BJ (cell line): Measurements from ENCODE around the gene RCAN2. TPM values are rescaled to one million over a fixed set of nuclear protein-coding genes. Genes with fewer than 3 reads are reported as not detected.

Source experiments
- CTCF ChIA-PET: fragments of 350-600 bp; formaldehyde crosslinking; extraction: SDS; loops from one replicate; lab custom pipeline; 2021; ENCODE audit warnings: antibody characterized with exemption, inconsistent platforms; lab: Yijun Ruan, JAX
- POLR2A ChIA-PET: fragments of 300-600 bp; sonication (Branson Sonifier 250); formaldehyde crosslinking; extraction: SDS; loops from one replicate; lab custom pipeline; 2021; ENCODE audit warnings: antibody characterized with exemption; lab: Charles Lee
- DNase-seq: peaks from one replicate; pipeline ENCODE4 v3.0.0-alpha.2; 2011; ENCODE audit warnings: low read depth
- H3K27me3 ChIP-seq: 2 replicates; pipeline ENCODE4 v1.6.0; 2011; ENCODE audit warnings: low read length; ENCODE audit not compliant: control insufficient read depth, insufficient read depth
- H3K36me3 ChIP-seq: 2 replicates; pipeline ENCODE4 v1.5.1; 2011; ENCODE audit warnings: low read length; ENCODE audit not compliant: control insufficient read depth, insufficient read depth
- H3K4me3 ChIP-seq: 2 replicates; pipeline ENCODE4 v1.5.1; 2011; ENCODE audit warnings: low read depth, mild to moderate bottlenecking, control low read depth, low read length
- CTCF ChIP-seq: IDR thresholded peaks from 2 replicates; pipeline ENCODE4 v1.5.1; 2011; ENCODE audit warnings: low read depth, mild to moderate bottlenecking, control low read depth, inconsistent platforms, low read length, moderate library complexity; ENCODE audit not compliant: insufficient read depth
- polyA plus RNA-seq: library from polyadenylated mRNA; depleted of rRNA; stranded (reverse); fragments of >200 nt; gene quantifications from 2 replicates; pipeline ENCODE4 v1.2.3, GENCODE V29; 2011

RCAN2 gene
- polyA plus RNA-seq, 1 experiment, result 5.9 TPM

- no peak for DNase-seq
- no peak for TF ChIP-seq CTCF
- CTCF ChIA-PET, result interaction anchor here (4.8 to 4.9 kb wide), 2 partner anchors 12 to 69 kb away, joined by 16 to 39 read pairs; partner anchors contain the start of gene RCAN2
- no peaks in the 10 kb centered on the region for H3K36me3 ChIP-seq
- H3K4me3 ChIP-seq, result no peak overlapping the region
- POLR2A ChIA-PET, result no interaction called here
- 0 out of 2 replicates have a peak, but pooled peaks cover 2% of the 10 kb centered on the region for H3K27me3 ChIP-seq
Measured at GRCh38 chr6:46422619-46423018, 68.6 kb downstream of the RCAN2 start.

- TF ChIP-seq CTCF, result no peak
- CTCF ChIA-PET, result interaction anchor here (1.3 to 4.9 kb wide), 4 partner anchors 12 to 71 kb away, joined by 4 to 39 read pairs (median 10); partner anchors contain the start of gene RCAN2
Measured at GRCh38 chr6:46421939-46422338, 69.3 kb downstream of the RCAN2 start.

GRCh38 chr6:46420921-46421638, 70.2 kb downstream of the RCAN2 start:
- ChIA-PET POLR2A (interaction anchor here (0.6 kb wide), 1 partner anchor 329 kb away, joined by 3 read pairs; no protein-coding TSS in a partner anchor), CTCF (interaction anchor here (1.1 to 4.9 kb wide), 11 partner anchors 11 to 209 kb away, joined by 3 to 39 read pairs (median 4); partner anchors contain the start of gene RCAN2)
- Histone ChIP-seq H3K27me3 (0 out of 2 replicates have a peak, but pooled peaks cover 2% of the 10 kb centered on the region), H3K36me3 (no peaks in the 10 kb centered on the region), H3K4me3 (no peak overlapping the region)
- no peak for DNase-seq
- TF ChIP-seq CTCF, result no peak

More at GRCh38 chr6:46421939-46422338, 69.3 kb downstream of the RCAN2 start:
- DNase-seq, result no peak
- POLR2A ChIA-PET, result no interaction called here
- Histone ChIP-seq H3K4me3 (no peak overlapping the region), H3K27me3 (0 out of 2 replicates have a peak, but pooled peaks cover 2% of the 10 kb centered on the region), H3K36me3 (no peaks in the 10 kb centered on the region)

GRCh38 chr6:46419576-46420002, 71.7 kb downstream of the RCAN2 start:
- POLR2A ChIA-PET, result no interaction called here
- CTCF ChIA-PET, result interaction anchor here (0.5 to 4.8 kb wide), 13 partner anchors 9 to 571 kb away, joined by 3 to 29 read pairs (median 4); partner anchors contain the start of gene RCAN2
- H3K36me3 ChIP-seq, result no peaks in the 10 kb centered on the region
- 0 out of 2 replicates have a peak, but pooled peaks cover 2% of the 10 kb centered on the region for H3K27me3 ChIP-seq
- DNase-seq, result no peak
- TF ChIP-seq CTCF, result peak; percentile 76
- no peak overlapping the region for H3K4me3 ChIP-seq

GRCh38 chr6:46414398-46414797, 76.9 kb downstream of the RCAN2 start:
- Histone ChIP-seq H3K36me3 (no peaks in the 10 kb centered on the region), H3K4me3 (no peak overlapping the region), H3K27me3 (0 out of 2 replicates have a peak, but pooled peaks cover 1% of the 10 kb centered on the region)
- no peak for TF ChIP-seq CTCF
- DNase-seq, result no peak
- CTCF ChIA-PET, result interaction anchor here (0.8 to 12.2 kb wide), 3 partner anchors 75 to 196 kb away, joined by 3 to 200 read pairs (median 6); partner anchors contain the start of gene RCAN2
- POLR2A ChIA-PET, result interaction anchor here (0.6 kb wide), 1 partner anchor 11 kb away, joined by 13 read pairs; no protein-coding TSS in a partner anchor
